NCI-H82 treated with DMSO at 0.1 percent for 48 hours (cell line): ENCODE measurements around the gene PHKB.

ENCODE experiments used
- DNase-seq: peaks from one replicate; lab custom pipeline; 2025; ENCODE audit not compliant: unreplicated experiment; lab: John Stamatoyannopoulos, UW

PHKB gene

GRCh38 chr16:47622451-47623176 lies 161.5 kb downstream of the PHKB start:
- no peak for DNase-seq

DNA sequence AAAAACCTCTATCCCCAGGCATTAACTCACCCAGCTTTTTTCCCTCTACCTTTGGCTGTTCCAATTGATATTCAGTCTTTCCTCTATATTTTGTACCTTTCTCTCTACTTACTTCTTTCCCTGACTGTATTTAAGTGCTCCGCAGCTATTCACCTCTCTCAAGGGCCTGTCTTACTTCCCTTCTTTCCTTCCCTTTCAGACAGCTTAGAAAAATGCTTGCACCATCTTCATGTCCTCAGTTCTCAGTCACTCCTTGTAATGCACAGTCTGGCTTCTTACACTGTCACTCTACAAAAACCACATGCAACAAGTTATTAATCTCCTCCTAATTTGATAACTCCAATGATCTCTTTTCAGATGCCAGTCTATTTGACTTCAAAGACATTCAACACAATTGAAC lies 163.4 kb downstream of the PHKB start:
- DNase-seq = no peak

- DNase-seq = no peak
These were observed 164.0 kb downstream of the PHKB start for GRCh38 chr16:47625115-47625567.

- DNase-seq = no peak
These were observed 165.1 kb downstream of the PHKB start for GRCh38 chr16:47626246-47626645.

- DNase-seq = no peak
These were observed 166.0 kb downstream of the PHKB start for GRCh38 chr16:47627085-47627639.

- no peak for DNase-seq
These were observed 166.6 kb downstream of the PHKB start for GRCh38 chr16:47627721-47628120.

GRCh38 chr16:47631131-47631530 lies 170.0 kb downstream of the PHKB start:
- no peak for DNase-seq

- DNase-seq = no peak
These were observed 173.0 kb downstream of the PHKB start for GRCh38 chr16:47634126-47634525.

DNA sequence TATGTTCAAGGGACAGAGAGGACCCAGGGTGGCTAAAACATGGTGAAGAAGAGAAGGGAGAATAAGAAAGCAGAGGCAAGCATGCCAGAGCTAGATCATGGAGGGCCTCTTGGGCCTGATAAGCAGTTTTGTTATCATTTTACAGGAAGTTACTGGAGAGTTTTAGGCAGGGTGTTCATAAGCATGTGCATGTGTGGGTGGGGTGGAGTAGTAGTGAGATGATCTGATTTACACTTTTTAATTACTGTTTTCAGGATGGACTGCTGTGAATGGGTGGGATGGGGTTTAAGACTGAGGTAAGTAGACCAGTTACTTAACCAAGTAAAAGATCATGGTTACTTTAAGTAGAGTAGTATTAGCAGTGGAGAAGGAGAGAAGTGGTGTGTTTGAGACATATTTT lies 173.6 kb downstream of the PHKB start:
- DNase-seq = no peak

GRCh38 chr16:47636501-47637099 lies 175.5 kb downstream of the PHKB start:
- DNase-seq = no peak

- no peak for DNase-seq
These were observed 177.0 kb downstream of the PHKB start for GRCh38 chr16:47638175-47638574.

DNA sequence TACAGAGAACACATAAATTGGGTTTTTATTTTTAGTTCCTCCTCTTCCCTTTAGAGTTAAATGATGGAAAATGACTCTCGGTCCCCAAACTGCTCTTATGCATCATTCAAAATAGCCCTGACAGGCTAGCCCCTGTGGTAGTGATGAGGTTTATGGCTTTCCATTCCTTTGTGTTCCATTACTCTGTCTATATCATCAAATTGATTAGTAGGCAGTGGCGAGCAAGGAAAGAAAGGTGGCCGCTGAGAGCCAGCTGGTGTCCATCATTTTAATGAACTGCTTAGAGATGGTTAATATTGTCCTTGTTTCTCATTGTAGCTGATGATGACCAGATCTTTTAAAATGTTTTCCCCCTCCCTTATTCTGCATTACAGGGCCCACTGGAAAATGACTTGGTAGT lies 179.5 kb downstream of the PHKB start:
- no peak for DNase-seq

GRCh38 chr16:47643323-47644000 lies 182.3 kb downstream of the PHKB start:
- no peak for DNase-seq

GRCh38 chr16:47644166-47644565 lies 183.0 kb downstream of the PHKB start:
- no peak for DNase-seq

GRCh38 chr16:47644661-47645060 lies 183.5 kb downstream of the PHKB start:
- no peak for DNase-seq

- DNase-seq = no peak
These were observed 185.8 kb downstream of the PHKB start for GRCh38 chr16:47646914-47647313.

GRCh38 chr16:47657032-47657431 lies 195.9 kb downstream of the PHKB start:
- DNase-seq = no peak

- no peak for DNase-seq
These were observed 196.8 kb downstream of the PHKB start for GRCh38 chr16:47657977-47658376.

- no peak for DNase-seq
These were observed 199.4 kb downstream of the PHKB start for GRCh38 chr16:47660540-47660939.

- no peak for DNase-seq
These were observed 203.7 kb downstream of the PHKB start for GRCh38 chr16:47664653-47665325.

- DNase-seq = no peak
These were observed 205.3 kb downstream of the PHKB start for GRCh38 chr16:47666434-47666833.
